ENCODE measurements around the gene TTLL7. TPM values are rescaled to one million over a fixed set of nuclear protein-coding genes. Genes with fewer than 3 reads are reported as not detected.

The TTLL7 gene
- total RNA-seq, 1 donor from 2014 or later, result 15.0 TPM

- H3K4me3 ChIP-seq, result no peak overlapping the region
- no peaks in the 10 kb centered on the region for H3K4me1 ChIP-seq
- intact Hi-C loops (cut with DNase I), result no loop called here
- no peak for TF ChIP-seq POLR2A (IDR thresholded peaks at IDR 0.05)
- H3K9me3 ChIP-seq, result no peaks in the 10 kb centered on the region
- DNase-seq (ENCODE audit: extremely low spot score in 2 of 2), result no peak
- H3K27me3 ChIP-seq, result no peaks in the 10 kb centered on the region
- no peak overlapping the region for H3K27ac ChIP-seq
- H3K36me3 ChIP-seq, result no peaks in the 10 kb centered on the region
Measured at GRCh38 chr1:84019217-84019616, 20.3 kb upstream of the TTLL7 start.

- intact Hi-C loops (cut with DNase I), result no loop called here
- no peaks in the 10 kb centered on the region for H3K9me3 ChIP-seq
- no peak overlapping the region for H3K27ac ChIP-seq
- H3K27me3 ChIP-seq, result no peaks in the 10 kb centered on the region
- no peak for DNase-seq (ENCODE audit: extremely low spot score in 2 of 2)
- no peaks in the 10 kb centered on the region for H3K36me3 ChIP-seq
- no peaks in the 10 kb centered on the region for H3K4me1 ChIP-seq
- H3K4me3 ChIP-seq, result no peak overlapping the region
- TF ChIP-seq CTCF (IDR thresholded peaks at IDR 0.05) (no peak), POLR2AphosphoS5 (IDR thresholded peaks at IDR 0.05; ENCODE audit: insufficient read depth in 1 of 2, low read depth in 1 of 2) (no peak), POLR2A (IDR thresholded peaks at IDR 0.05) (no peak)
Measured at GRCh38 chr1:84013708-84014107, 14.8 kb upstream of the TTLL7 start.

- intact Hi-C loops (cut with DNase I), result no loop called here
- Histone ChIP-seq H3K27me3 (no peaks in the 10 kb centered on the region), H3K27ac (no peak overlapping the region), H3K36me3 (no peaks in the 10 kb centered on the region), H3K9me3 (no peaks in the 10 kb centered on the region), H3K4me1 (no peaks in the 10 kb centered on the region), H3K4me3 (no peak overlapping the region)
- no peak for DNase-seq (ENCODE audit: extremely low spot score in 2 of 2)
- TF ChIP-seq POLR2A (IDR thresholded peaks at IDR 0.05) (no peak), CTCF (IDR thresholded peaks at IDR 0.05) (no peak), POLR2AphosphoS5 (IDR thresholded peaks at IDR 0.05; ENCODE audit: insufficient read depth in 1 of 2, low read depth in 1 of 2) (no peak)
Measured at GRCh38 chr1:84012018-84012417, 13.1 kb upstream of the TTLL7 start.

GRCh38 chr1:84010136-84010535 lies 11.2 kb upstream of the TTLL7 start:
- Histone ChIP-seq H3K9me3 (no peaks in the 10 kb centered on the region), H3K27ac (no peak overlapping the region), H3K4me1 (no peaks in the 10 kb centered on the region), H3K27me3 (no peaks in the 10 kb centered on the region), H3K36me3 (no peaks in the 10 kb centered on the region), H3K4me3 (no peak overlapping the region)
- TF ChIP-seq POLR2A (IDR thresholded peaks at IDR 0.05), result no peak
- TF ChIP-seq CTCF (IDR thresholded peaks at IDR 0.05), result no peak
- TF ChIP-seq POLR2AphosphoS5 (IDR thresholded peaks at IDR 0.05; ENCODE audit: insufficient read depth in 1 of 2, low read depth in 1 of 2), result no peak
- intact Hi-C loops (cut with DNase I), result no loop called here
- DNase-seq (ENCODE audit: extremely low spot score in 2 of 2), result no peak

GRCh38 chr1:84008631-84009030 lies 9.7 kb upstream of the TTLL7 start:
- Histone ChIP-seq H3K9me3 (no peaks in the 10 kb centered on the region), H3K27me3 (no peaks in the 10 kb centered on the region), H3K27ac (no peak overlapping the region), H3K4me1 (no peaks in the 10 kb centered on the region), H3K36me3 (no peaks in the 10 kb centered on the region), H3K4me3 (no peak overlapping the region)
- TF ChIP-seq POLR2A (IDR thresholded peaks at IDR 0.05) (no peak), POLR2AphosphoS5 (IDR thresholded peaks at IDR 0.05; ENCODE audit: insufficient read depth in 1 of 2, low read depth in 1 of 2) (no peak), CTCF (IDR thresholded peaks at IDR 0.05) (no peak)
- intact Hi-C loops (cut with DNase I), result no loop called here
- DNase-seq (ENCODE audit: extremely low spot score in 2 of 2), result no peak

- intact Hi-C loops (cut with DNase I), result no loop called here
- TF ChIP-seq CTCF (IDR thresholded peaks at IDR 0.05) (no peak), POLR2AphosphoS5 (IDR thresholded peaks at IDR 0.05; ENCODE audit: insufficient read depth in 1 of 2, low read depth in 1 of 2) (no peak), POLR2A (IDR thresholded peaks at IDR 0.05) (no peak)
- Histone ChIP-seq H3K36me3 (no peaks in the 10 kb centered on the region), H3K27ac (no peak overlapping the region), H3K9me3 (no peaks in the 10 kb centered on the region), H3K27me3 (no peaks in the 10 kb centered on the region), H3K4me1 (no peaks in the 10 kb centered on the region), H3K4me3 (no peak overlapping the region)
- DNase-seq (ENCODE audit: extremely low spot score in 2 of 2), result no peak
Measured at GRCh38 chr1:84006591-84006990, 7.7 kb upstream of the TTLL7 start.

All from vagina (tissue), 2 donors.